Endothelial cell of umbilical vein (primary cell): ENCODE data around the gene CDX2. TPM values are rescaled to one million over a fixed set of nuclear protein-coding genes. Genes with fewer than 3 reads are reported as not detected.

Experiments used
- BruUV-seq: library from RNA; stranded (reverse); fragments of 400-500 nt; replicated peaks from 2 replicates; lab custom pipeline; 2021; lab: Mats Ljungman, UMichigan
- CTCF ChIA-PET: fragments of 300-600, 350-600 bp; sonication (Branson Sonifier 250); formaldehyde crosslinking; loops from one replicate; lab custom pipeline; 2021; ENCODE audit warnings: antibody characterized with exemption, inconsistent platforms; lab: Charles Lee
- POLR2A ChIA-PET: fragments of 300-600, 350-600 bp; sonication (Branson Sonifier 250); formaldehyde crosslinking; loops from one replicate; lab custom pipeline; 2021; ENCODE audit warnings: antibody characterized with exemption, inconsistent platforms; lab: Charles Lee
- DNase-seq: peaks from one replicate; pipeline ENCODE4 v3.0.0-alpha.2; 2011; ENCODE audit warnings: low read depth, low spot score
- FAIRE-seq: peaks from 2 replicates; lab custom pipeline; 2011; peaks lifted over from hg19 to GRCh38; lab: Jason Lieb, UNC
- H2AFZ ChIP-seq: 2 replicates; pipeline ENCODE4 v1.6.0; 2012; ENCODE audit warnings: low read depth, low read length, control low read depth, inconsistent platforms
- H3K27ac ChIP-seq: 2 replicates; pipeline ENCODE4 v1.5.1; 2011; ENCODE audit warnings: low read depth, mild to moderate bottlenecking, control low read depth, low read length, moderate library complexity; ENCODE audit not compliant: insufficient read depth
- H3K27me3 ChIP-seq, 2 experiments: 2 replicates each; pipeline versions ENCODE4 v1.6.0 to v1.6.1; 2011; ENCODE audit warnings: low read length in 2 of 2, mixed read lengths in 1 of 2; ENCODE audit not compliant: control insufficient read depth in 2 of 2, insufficient read depth in 2 of 2
- H3K36me3 ChIP-seq, 2 experiments: 2 replicates in 1 of 2; 3 replicates in 1 of 2; pipeline ENCODE4 v1.5.1; 2011; ENCODE audit warnings: low read length in 2 of 2, mild to moderate bottlenecking in 1 of 2, moderate library complexity in 1 of 2; ENCODE audit not compliant: control insufficient read depth in 2 of 2, insufficient read depth in 2 of 2; ENCODE audit errors: extremely low read depth in 1 of 2
- H3K4me1 ChIP-seq: 3 replicates; pipeline ENCODE4 v1.5.1; 2011; ENCODE audit warnings: mild to moderate bottlenecking, low read length; ENCODE audit not compliant: control insufficient read depth, insufficient read depth; ENCODE audit errors: extremely low read depth
- H3K4me2 ChIP-seq: 2 replicates; pipeline ENCODE4 v1.6.1; 2011; ENCODE audit warnings: low read length, control low read depth, mixed read lengths; ENCODE audit not compliant: insufficient read depth
- H3K4me3 ChIP-seq, 3 experiments: fragments of 200-600 bp in 1 of 3; sonication (generic), shearing (Covaris generic) in 1 of 3; replicated peaks in 1 of 3; 2 replicates each; pipeline ENCODE4 v1.5.1; 2011 to 2016; ENCODE audit warnings: control low read depth in 3 of 3, low read length in 3 of 3, mild to moderate bottlenecking in 2 of 3, inconsistent platforms in 1 of 3, low read depth in 1 of 3, moderate library complexity in 1 of 3; ENCODE audit not compliant: insufficient read depth in 1 of 3
- H3K79me2 ChIP-seq: 2 replicates; pipeline ENCODE4 v1.6.0; 2012; ENCODE audit warnings: low read length, inconsistent platforms; ENCODE audit not compliant: control insufficient read depth, insufficient read depth
- H3K9ac ChIP-seq: replicated peaks from 2 replicates; pipeline ENCODE3; 2011; ENCODE audit warnings: low read length, control low read depth; ENCODE audit not compliant: insufficient read depth; ENCODE audit errors: extremely low read depth
- H3K9me1 ChIP-seq: replicated peaks from 3 replicates; pipeline ENCODE4 v1.6.0; 2011; ENCODE audit warnings: mild to moderate bottlenecking, low read length; ENCODE audit not compliant: control insufficient read depth, insufficient read depth; ENCODE audit errors: extremely low read depth
- H3K9me3 ChIP-seq: replicated peaks from 2 replicates; pipeline ENCODE4 v1.5.1; 2012; ENCODE audit warnings: low read length, inconsistent platforms; ENCODE audit not compliant: control insufficient read depth, insufficient read depth
- H4K20me1 ChIP-seq: replicated peaks from 2 replicates; pipeline ENCODE3; 2011; ENCODE audit warnings: mild to moderate bottlenecking, low read length; ENCODE audit not compliant: control insufficient read depth, insufficient read depth; ENCODE audit errors: extremely low read depth
- EZH2 ChIP-seq: IDR thresholded peaks from 2 replicates; pipeline ENCODE4 v1.6.1; 2012; ENCODE audit warnings: borderline replicate concordance, low read depth, mild to moderate bottlenecking, moderate library complexity, low read length, inconsistent platforms; ENCODE audit not compliant: severe bottlenecking
- GATA2 ChIP-seq: IDR thresholded peaks from 2 replicates; pipeline ENCODE4 v1.7.0; 2011; ENCODE audit warnings: low read depth, mild to moderate bottlenecking, moderate library complexity, mixed read lengths, low read length; ENCODE audit not compliant: insufficient read length, insufficient read depth
- dilution Hi-C: fragments of 300-500 bp; cut with MboI; formaldehyde crosslinking; loops from one replicate; pipeline ENCODE4 v1.15.0; 2019; ENCODE audit warnings: low sequenced_read_pairs; ENCODE audit not compliant: extremely low pct_ligation_motif_present
- intact Hi-C: fragments of 100-400 bp; cut with micrococcal nuclease; formaldehyde crosslinking; loops from one replicate; pipeline ENCODE4 v1.10.0; 2022
- polyA plus RNA-seq, 4 experiments: library from polyadenylated mRNA; depleted of rRNA in 3 of 4; stranded (reverse) in 3 of 4; unstranded in 1 of 4; fragments of >200 nt; gene quantifications; 2 replicates each; pipeline versions ENCODE4 v1.2.1 to v1.2.3, GENCODE V29; 2011 to 2012; ENCODE audit warnings: missing spikeins in 1 of 4
- total RNA-seq: library from RNA; stranded (reverse); gene quantifications from 2 replicates; pipeline ENCODE4 v1.2.3, GENCODE V29; 2021
- TF ChIP-seq, protein P1 (sequence below): IDR thresholded peaks from 2 replicates; pipeline ENCODE4 v1.6.1; 2011; ENCODE audit not compliant: insufficient read depth, insufficient read length

The CDX2 gene
- total and polyA plus RNA-seq, 2 donors (not counting 3 experiments of a cell fraction or from before 2014, with no cell fraction given), result not detected

DNA sequence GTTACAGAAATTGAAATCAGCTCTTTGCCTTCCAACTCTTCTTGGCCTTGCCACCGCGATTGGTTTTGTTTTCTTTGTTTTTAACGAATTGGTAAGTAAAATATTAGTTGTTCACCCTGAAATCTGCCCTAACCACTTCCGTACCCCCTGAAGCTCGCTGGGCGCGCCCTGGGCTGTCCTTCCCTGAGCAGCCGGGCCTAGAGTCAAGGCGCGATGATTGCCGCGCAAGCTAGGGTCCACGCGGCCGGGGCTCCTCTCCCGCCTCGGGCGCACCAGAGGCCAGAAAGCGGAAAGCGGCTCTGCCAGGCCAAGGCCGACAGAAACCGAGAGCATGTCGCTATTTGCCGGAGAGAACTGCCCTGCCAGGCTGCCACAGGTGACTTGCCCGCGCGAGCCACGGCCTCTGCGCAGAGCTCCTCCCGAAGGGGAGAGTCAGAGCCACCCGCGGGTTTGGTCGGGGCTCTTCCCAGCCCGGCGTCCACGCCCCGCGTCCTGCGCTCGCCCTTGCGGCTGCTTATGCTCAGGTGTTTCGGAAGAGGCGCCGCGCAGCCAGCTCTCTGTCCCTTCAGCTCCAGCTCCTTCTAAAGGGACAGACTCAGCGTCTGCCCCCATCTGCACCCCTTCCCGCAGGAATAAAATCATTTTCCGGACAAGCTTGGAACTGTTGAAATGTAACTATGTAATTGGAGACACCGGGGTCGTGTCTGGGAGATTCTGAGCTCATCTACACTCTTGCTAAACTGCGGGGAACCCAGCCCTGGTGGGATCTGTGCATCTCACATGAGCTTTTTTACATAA, 6.6 kb upstream of the CDX2 start:
- Histone ChIP-seq H3K4me1 (no peaks in the 10 kb centered on the region), H3K36me3 (no peaks in the 10 kb centered on the region), H4K20me1 (no peaks in the 10 kb centered on the region), H3K27me3 (peaks cover 85 to 98% of the 10 kb centered on the region in 2 experiments), H3K27ac (no peak overlapping the region), H3K9me1 (no peaks in the 10 kb centered on the region), H2AFZ (no peak overlapping the region), H3K79me2 (no peaks in the 10 kb centered on the region), H3K9me3 (no peaks in the 10 kb centered on the region), H3K9ac (no peak overlapping the region), H3K4me3 (no peak overlapping the region), H3K4me2 (no peak overlapping the region)
- DNase-seq, result no peak
- POLR2A ChIA-PET, result no interaction called here
- intact Hi-C loops, result no loop called here
- peak; percentile 97 for TF ChIP-seq EZH2
- TF ChIP-seq, protein P1, sequence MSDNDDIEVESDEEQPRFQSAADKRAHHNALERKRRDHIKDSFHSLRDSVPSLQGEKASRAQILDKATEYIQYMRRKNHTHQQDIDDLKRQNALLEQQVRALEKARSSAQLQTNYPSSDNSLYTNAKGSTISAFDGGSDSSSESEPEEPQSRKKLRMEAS, result no peak
- no peak for FAIRE-seq
- no TSS peak for BruUV-seq
- dilution Hi-C loops, result no loop called here
- CTCF ChIA-PET, result interaction anchor here (0.7 to 1.8 kb wide), 7 partner anchors 8 to 614 kb away, joined by 3 to 10 read pairs (median 5); partner anchors contain the start of gene PDX1

DNA sequence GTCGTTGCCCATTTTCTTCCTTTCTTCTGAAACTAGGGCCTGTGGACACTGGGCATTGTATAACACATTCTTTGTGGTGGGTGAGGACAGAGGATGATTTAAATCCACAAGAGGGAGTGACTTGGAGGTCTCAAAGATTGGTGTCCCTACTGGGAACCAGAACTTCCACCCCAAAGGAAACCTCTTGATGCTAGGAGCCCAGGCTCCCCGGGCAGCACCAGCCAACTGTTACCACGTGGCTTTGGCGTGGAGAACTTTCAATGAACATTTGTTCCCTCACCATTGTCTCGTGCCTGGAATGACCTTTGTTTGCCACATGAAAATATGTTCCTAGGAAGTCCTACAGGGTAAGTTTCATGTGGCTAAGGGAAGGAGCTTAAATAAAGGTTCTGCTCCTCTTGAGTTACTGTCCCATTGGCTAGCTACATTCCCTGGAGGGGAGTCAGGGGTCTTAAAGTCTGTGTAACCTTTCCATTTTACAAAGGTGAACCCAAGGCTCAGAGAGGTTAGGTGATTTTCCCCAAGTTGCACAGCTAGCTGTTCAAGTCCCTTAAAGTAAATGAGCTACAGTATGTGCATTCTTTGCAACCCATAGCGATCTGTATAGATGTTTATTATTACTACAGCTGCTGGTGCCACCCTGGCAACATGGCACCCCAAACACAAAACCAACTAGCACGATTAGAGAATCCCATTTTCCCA, 5.0 kb upstream of the CDX2 start:
- DNase-seq (no peak), FAIRE-seq (no peak)
- Histone ChIP-seq H3K36me3 (no peaks in the 10 kb centered on the region), H3K79me2 (no peaks in the 10 kb centered on the region), H3K4me1 (no peaks in the 10 kb centered on the region), H3K9me1 (no peaks in the 10 kb centered on the region), H4K20me1 (no peaks in the 10 kb centered on the region), H3K4me2 (no peak overlapping the region), H2AFZ (no peak overlapping the region), H3K27me3 (peaks cover 85 to 98% of the 10 kb centered on the region in 2 experiments), H3K27ac (no peak overlapping the region), H3K4me3 (no peak overlapping the region), H3K9me3 (no peaks in the 10 kb centered on the region), H3K9ac (no peak overlapping the region)
- no TSS peak for BruUV-seq
- ChIA-PET CTCF (interaction anchor here (0.6 to 3.3 kb wide), 3 partner anchors 10 to 20 kb away, joined by 3 to 11 read pairs (median 7); no protein-coding TSS in a partner anchor), POLR2A (interaction anchor here (0.5 kb wide), 1 partner anchor 782 kb away, joined by 5 read pairs; no protein-coding TSS in a partner anchor)
- intact Hi-C loops (no loop called here), dilution Hi-C loops (no loop called here)
- TF ChIP-seq GATA2 (no peak), EZH2 (peak; percentile 8)
